Peyer's patch (tissue), 4 donors: ENCODE results near the gene SIPA1L3.

Experiments
- CTCF ChIP-seq, 6 experiments: fragments of 450-650 bp in 4 of 6; fragments of 200-600 bp in 2 of 6; sonication (generic) in 1 of 6; IDR thresholded peaks; one replicate each; pipeline ENCODE4 v1.5.1; 2017 to 2019; ENCODE audit warnings: antibody characterized with exemption in 6 of 6, mild to moderate bottlenecking in 3 of 6, moderate library complexity in 1 of 6
- POLR2A ChIP-seq, 2 donors: fragments of 450-650 bp; IDR thresholded peaks; one replicate each; pipeline ENCODE4 v1.5.1; 2017; ENCODE audit warnings: antibody characterized with exemption in 2 of 2, mild to moderate bottlenecking in 2 of 2, moderate library complexity in 2 of 2

- TF ChIP-seq CTCF (IDR thresholded peaks at IDR 0.05) (no peak), POLR2A (IDR thresholded peaks at IDR 0.05) (no peak)
Observed at GRCh38 chr19:38036707-38037611, 130.0 kb downstream of the SIPA1L3 start.
